ENCODE data around the gene ACOT9. TPM values are rescaled to one million over a fixed set of nuclear protein-coding genes. Genes with fewer than 3 reads are reported as not detected.
"Not testable (repeated sequence)": the region's sequence is repeated elsewhere in the genome, so short reads cannot be mapped to it uniquely, and the experiment has no call there.

Gene ACOT9
- total RNA-seq, 5 donors from 2014 or later (not counting 1 experiment from before 2014, with no cell fraction given), result 15.0 to 22.1 (median 19.2) TPM

- not testable (repeated sequence) for H3K27me3 ChIP-seq (replicated peaks in 1 of 2; ENCODE audit: control insufficient read depth in 2 of 2, extremely low read depth in 1 of 2, insufficient read depth in 2 of 2, low read length in 1 of 2); H3K36me3 ChIP-seq (ENCODE audit: control insufficient read depth in 2 of 2, extremely low read depth in 1 of 2, insufficient read depth in 1 of 2, low read length in 1 of 2); ATAC-seq (replicated peaks in 1 of 4); H3K9me3 ChIP-seq; DNase-seq; H3K36me3 Mint-ChIP-seq; H3K9me3 Mint-ChIP-seq; H3K27me3 Mint-ChIP-seq
- Mint-ChIP-seq H3K27ac (peak overlapping the region; percentile 71 to 79), H3K4me1 (peaks cover 13 to 37% (median 23%) of the 10 kb centered on the region in 3 donors), H3K4me3 (peak overlapping the region; percentile 66 to 88 (median 77))
- POLR2A ChIA-PET, result interaction anchor here (1.0 to 1.6 kb wide), 3 partner anchors 39 to 77 kb away, joined by 3 to 11 read pairs (median 5); partner anchors contain the start of genes SAT1 (in 2 of the 2) and PRDX4 (in 1 of the 2)
- CTCF ChIA-PET, result interaction anchor here in 1 of 2 donors (0.5 to 1.6 kb wide), 3 partner anchors 39 to 310 kb away, joined by 3 to 4 read pairs (median 4); partner anchors contain the start of gene SAT1
- peak overlapping the region; percentile 70 to 73 for H3K4me3 ChIP-seq (ENCODE audit: control insufficient read depth in 1 of 2, extremely low read depth in 1 of 2, low read length in 1 of 2)
- H3K27ac ChIP-seq (ENCODE audit: low read length), result peak overlapping the region; percentile 57
- WGBS (ENCODE audit: insufficient coverage), result 61% methylated on average over 4 of the region's 14 CpGs
- H3K4me1 ChIP-seq (ENCODE audit: control insufficient read depth in 1 of 2, extremely low read depth in 1 of 2, insufficient read depth in 2 of 2, low read length in 2 of 2), result peaks cover 0 to 31% of the 10 kb centered on the region in 2 experiments
These were observed 521 bp upstream of the ACOT9 start for GRCh38 chrX:23743623-23743971.

GRCh38 chrX:23742174-23742696 is 841 bp downstream of the ACOT9 start:
- H3K36me3 Mint-ChIP-seq, result no peaks in the 10 kb centered on the region
- H3K4me1 ChIP-seq (ENCODE audit: control insufficient read depth in 1 of 2, extremely low read depth in 1 of 2, insufficient read depth in 2 of 2, low read length in 2 of 2), result peaks cover 0 to 31% of the 10 kb centered on the region in 2 experiments
- H3K4me1 Mint-ChIP-seq, result peaks cover 13 to 37% (median 24%) of the 10 kb centered on the region in 3 donors
- ATAC-seq (replicated peaks in 1 of 4) (peak in 2 of 4 experiments; percentile 13 to 16), DNase-seq (peak in 2 of 35 experiments; percentile 2 to 20)
- WGBS (ENCODE audit: insufficient coverage), result no CpG with 5 or more reads among the region's 6 CpGs
- H3K4me3 Mint-ChIP-seq, result peak overlapping the region; percentile 66 to 88 (median 77)
- H3K9me3 ChIP-seq, result no peaks in the 10 kb centered on the region
- H3K27me3 Mint-ChIP-seq, result no peaks in the 10 kb centered on the region
- no peaks in the 10 kb centered on the region for H3K9me3 Mint-ChIP-seq
- H3K27ac ChIP-seq (ENCODE audit: low read length), result peak overlapping the region; percentile 66
- no peaks in the 10 kb centered on the region for H3K27me3 ChIP-seq (replicated peaks in 1 of 2; ENCODE audit: control insufficient read depth in 2 of 2, extremely low read depth in 1 of 2, insufficient read depth in 2 of 2, low read length in 1 of 2)
- peak overlapping the region; percentile 18 to 66 for H3K27ac Mint-ChIP-seq
- CTCF ChIA-PET, result interaction anchor here in 1 of 2 donors (0.6 kb wide), 1 partner anchor 312 kb away, joined by 6 read pairs; no protein-coding TSS in a partner anchor
- POLR2A ChIA-PET, result interaction anchor here in 1 of 2 donors (0.9 to 1.6 kb wide), 2 partner anchors 11 to 41 kb away, joined by 3 to 11 read pairs; partner anchors contain the start of gene SAT1
- H3K4me3 ChIP-seq (ENCODE audit: control insufficient read depth in 1 of 2, extremely low read depth in 1 of 2, low read length in 1 of 2), result peak overlapping the region; percentile 70 to 73
- H3K36me3 ChIP-seq (ENCODE audit: control insufficient read depth in 2 of 2, extremely low read depth in 1 of 2, insufficient read depth in 1 of 2, low read length in 1 of 2), result no peaks in the 10 kb centered on the region

- Mint-ChIP-seq H3K4me1 (peaks cover 12 to 33% (median 26%) of the 10 kb centered on the region in 3 donors), H3K9me3 (no peaks in the 10 kb centered on the region), H3K4me3 (no peak overlapping the region), H3K27ac (no peak overlapping the region), H3K36me3 (peaks cover 12% of the 10 kb centered on the region), H3K27me3 (no peaks in the 10 kb centered on the region)
- CTCF ChIA-PET, result interaction anchor here in 1 of 2 donors (0.6 kb wide), 1 partner anchor 24 kb away, joined by 4 read pairs; no protein-coding TSS in a partner anchor
- H3K9me3 ChIP-seq, result no peaks in the 10 kb centered on the region
- POLR2A ChIA-PET, result no interaction called here
- H3K27me3 ChIP-seq (replicated peaks in 1 of 2; ENCODE audit: control insufficient read depth in 2 of 2, extremely low read depth in 1 of 2, insufficient read depth in 2 of 2, low read length in 1 of 2), result no peaks in the 10 kb centered on the region
- H3K4me1 ChIP-seq (ENCODE audit: control insufficient read depth in 1 of 2, extremely low read depth in 1 of 2, insufficient read depth in 2 of 2, low read length in 2 of 2), result peaks cover 0 to 11% of the 10 kb centered on the region in 2 experiments
- H3K36me3 ChIP-seq (ENCODE audit: control insufficient read depth in 2 of 2, extremely low read depth in 1 of 2, insufficient read depth in 1 of 2, low read length in 1 of 2), result no peaks in the 10 kb centered on the region
- no peak overlapping the region for H3K27ac ChIP-seq (ENCODE audit: low read length)
- H3K4me3 ChIP-seq (ENCODE audit: control insufficient read depth in 1 of 2, extremely low read depth in 1 of 2, low read length in 1 of 2), result no peak overlapping the region
- DNase-seq (no peak), ATAC-seq (replicated peaks in 1 of 4) (no peak)
These were observed 5.7 kb downstream of the ACOT9 start for GRCh38 chrX:23737413-23737812.

- Histone ChIP-seq H3K9me3 (no peaks in the 10 kb centered on the region), H3K27ac (ENCODE audit: low read length) (no peak overlapping the region), H3K36me3 (ENCODE audit: control insufficient read depth in 2 of 2, extremely low read depth in 1 of 2, insufficient read depth in 1 of 2, low read length in 1 of 2) (peaks cover 0 to 2% of the 10 kb centered on the region in 2 donors), H3K27me3 (replicated peaks in 1 of 2; ENCODE audit: control insufficient read depth in 2 of 2, extremely low read depth in 1 of 2, insufficient read depth in 2 of 2, low read length in 1 of 2) (no peaks in the 10 kb centered on the region), H3K4me1 (ENCODE audit: control insufficient read depth in 1 of 2, extremely low read depth in 1 of 2, insufficient read depth in 2 of 2, low read length in 2 of 2) (no peaks in the 10 kb centered on the region), H3K4me3 (ENCODE audit: control insufficient read depth in 1 of 2, extremely low read depth in 1 of 2, low read length in 1 of 2) (no peak overlapping the region)
- Mint-ChIP-seq H3K4me3 (no peak overlapping the region), H3K27me3 (no peaks in the 10 kb centered on the region), H3K36me3 (peaks cover 19% of the 10 kb centered on the region), H3K4me1 (peaks cover 0 to 23% (median 18%) of the 10 kb centered on the region in 3 donors), H3K9me3 (no peaks in the 10 kb centered on the region), H3K27ac (no peak overlapping the region)
- ChIA-PET CTCF (no interaction called here), POLR2A (interaction anchor here in 1 of 2 donors (0.5 kb wide), 1 partner anchor 49 kb away, joined by 6 read pairs; no protein-coding TSS in a partner anchor)
- DNase-seq, result no peak
- no CpG with 5 or more reads among the region's 3 CpGs for whole genome bisulfite sequencing (ENCODE audit: insufficient coverage)
- ATAC-seq (replicated peaks in 1 of 4), result no peak
These were observed 7.0 kb downstream of the ACOT9 start for GRCh38 chrX:23736030-23736429.

GRCh38 chrX:23732704-23733103 is 10.4 kb downstream of the ACOT9 start:
- no peak overlapping the region for H3K4me3 Mint-ChIP-seq
- H3K27me3 ChIP-seq (replicated peaks in 1 of 2; ENCODE audit: control insufficient read depth in 2 of 2, extremely low read depth in 1 of 2, insufficient read depth in 2 of 2, low read length in 1 of 2), result no peaks in the 10 kb centered on the region
- peak overlapping the region in 1 of 2 donors; percentile 30 for H3K27ac Mint-ChIP-seq
- peaks cover 35% of the 10 kb centered on the region for H3K36me3 Mint-ChIP-seq
- no peaks in the 10 kb centered on the region for H3K4me1 ChIP-seq (ENCODE audit: control insufficient read depth in 1 of 2, extremely low read depth in 1 of 2, insufficient read depth in 2 of 2, low read length in 2 of 2)
- H3K27me3 Mint-ChIP-seq, result no peaks in the 10 kb centered on the region
- no peak overlapping the region for H3K27ac ChIP-seq (ENCODE audit: low read length)
- ATAC-seq (replicated peaks in 1 of 4) (peak in 1 of 4 experiments; percentile 22), DNase-seq (peak in 1 of 35 experiments; percentile 4)
- ChIA-PET CTCF (no interaction called here), POLR2A (interaction anchor here in 1 of 2 donors (1.7 kb wide), 1 partner anchor 50 kb away, joined by 5 read pairs; the partner anchor contains the start of gene SAT1)
- WGBS (ENCODE audit: insufficient coverage), result no CpG with 5 or more reads among the region's 5 CpGs
- H3K4me1 Mint-ChIP-seq, result peaks cover 0 to 15% (median 11%) of the 10 kb centered on the region in 3 donors
- peaks cover 0 to 12% of the 10 kb centered on the region in 2 donors for H3K36me3 ChIP-seq (ENCODE audit: control insufficient read depth in 2 of 2, extremely low read depth in 1 of 2, insufficient read depth in 1 of 2, low read length in 1 of 2)
- H3K9me3 Mint-ChIP-seq, result no peaks in the 10 kb centered on the region
- H3K4me3 ChIP-seq (ENCODE audit: control insufficient read depth in 1 of 2, extremely low read depth in 1 of 2, low read length in 1 of 2), result no peak overlapping the region
- H3K9me3 ChIP-seq, result no peaks in the 10 kb centered on the region

GRCh38 chrX:23731951-23732350 is 11.1 kb downstream of the ACOT9 start:
- no peak overlapping the region for H3K4me3 ChIP-seq (ENCODE audit: control insufficient read depth in 1 of 2, extremely low read depth in 1 of 2, low read length in 1 of 2)
- no peak overlapping the region for H3K27ac ChIP-seq (ENCODE audit: low read length)
- no CpG with 5 or more reads among the region's 1 CpG for WGBS (ENCODE audit: insufficient coverage)
- no peak overlapping the region for H3K27ac Mint-ChIP-seq
- no peak for DNase-seq
- peaks cover 0 to 15% (median 9%) of the 10 kb centered on the region in 3 donors for H3K4me1 Mint-ChIP-seq
- ChIA-PET CTCF (interaction anchor here in 1 of 2 donors (0.5 kb wide), 1 partner anchor 918 kb away, joined by 3 read pairs; no protein-coding TSS in a partner anchor), POLR2A (interaction anchor here in 1 of 2 donors (0.6 to 1.7 kb wide), 2 partner anchors 50 to 962 kb away, joined by 3 to 5 read pairs; partner anchors contain the start of gene SAT1)
- no peaks in the 10 kb centered on the region for H3K27me3 ChIP-seq (replicated peaks in 1 of 2; ENCODE audit: control insufficient read depth in 2 of 2, extremely low read depth in 1 of 2, insufficient read depth in 2 of 2, low read length in 1 of 2)
- H3K36me3 Mint-ChIP-seq, result peaks cover 35% of the 10 kb centered on the region
- H3K9me3 Mint-ChIP-seq, result no peaks in the 10 kb centered on the region
- H3K9me3 ChIP-seq, result no peaks in the 10 kb centered on the region
- H3K4me3 Mint-ChIP-seq, result no peak overlapping the region
- no peaks in the 10 kb centered on the region for H3K27me3 Mint-ChIP-seq
- peaks cover 0 to 12% of the 10 kb centered on the region in 2 donors for H3K36me3 ChIP-seq (ENCODE audit: control insufficient read depth in 2 of 2, extremely low read depth in 1 of 2, insufficient read depth in 1 of 2, low read length in 1 of 2)
- no peak for ATAC-seq (replicated peaks in 1 of 4)
- no peaks in the 10 kb centered on the region for H3K4me1 ChIP-seq (ENCODE audit: control insufficient read depth in 1 of 2, extremely low read depth in 1 of 2, insufficient read depth in 2 of 2, low read length in 2 of 2)
